ENCODE data around the gene KCNJ12.
"Not testable (repeated sequence)": the region's sequence is repeated elsewhere in the genome, so short reads cannot be mapped to it uniquely, and the experiment has no call there.

KCNJ12 gene

DNA sequence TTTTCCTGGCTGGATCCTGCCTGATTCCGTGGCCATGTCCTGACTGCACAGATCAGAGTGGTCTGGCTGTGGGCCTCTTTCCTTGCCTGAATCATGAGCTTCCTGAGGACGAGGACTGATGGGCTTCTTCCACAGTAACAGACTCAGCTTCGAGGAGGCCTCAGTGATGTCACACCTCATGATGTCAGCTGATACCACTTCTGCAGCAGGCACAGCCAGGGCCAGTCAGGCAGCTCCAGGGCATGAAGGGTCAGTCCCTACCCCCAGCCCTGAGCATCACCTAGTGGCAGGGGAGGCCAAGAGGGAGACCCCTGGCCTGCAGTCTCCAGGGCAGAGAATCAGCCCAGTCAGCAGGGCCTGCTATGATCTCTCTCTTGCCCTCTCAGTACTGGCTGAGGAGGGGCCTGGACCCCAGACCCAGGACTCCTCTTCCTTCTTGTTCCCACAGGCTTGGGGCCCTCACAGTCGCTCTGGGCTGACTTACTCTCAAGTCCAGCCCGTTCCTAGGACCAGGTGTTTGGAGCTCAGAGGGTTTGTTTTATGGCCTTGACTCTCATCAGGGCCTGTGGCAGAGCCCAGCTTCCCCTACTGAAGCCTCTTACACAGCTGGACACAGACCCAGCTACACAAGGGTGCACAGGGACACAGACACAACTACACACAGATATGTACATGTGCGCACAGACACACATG is 26.7 kb upstream of the KCNJ12 start:
- DNase-seq, result not testable (repeated sequence)

DNA sequence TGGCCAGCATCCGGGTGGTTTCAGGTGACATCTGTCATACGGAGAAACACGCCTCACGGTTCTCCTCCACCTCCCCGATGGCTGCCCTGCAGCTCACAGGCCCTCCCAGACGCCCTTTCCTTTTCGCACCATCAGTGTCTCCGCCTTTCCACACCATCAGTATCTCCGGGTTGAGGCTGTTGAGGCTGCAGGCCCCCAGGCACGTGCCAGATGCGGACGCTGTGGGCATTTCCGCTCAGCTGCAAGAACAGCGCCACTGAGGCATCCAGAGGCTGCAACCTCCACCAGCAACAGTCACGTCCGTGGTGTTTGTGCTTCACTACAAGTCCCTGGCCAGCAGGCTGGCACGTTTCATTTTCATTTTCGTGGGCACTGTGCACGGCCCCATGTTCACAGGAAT is 25.7 kb upstream of the KCNJ12 start:
- not testable (repeated sequence) for DNase-seq

DNA sequence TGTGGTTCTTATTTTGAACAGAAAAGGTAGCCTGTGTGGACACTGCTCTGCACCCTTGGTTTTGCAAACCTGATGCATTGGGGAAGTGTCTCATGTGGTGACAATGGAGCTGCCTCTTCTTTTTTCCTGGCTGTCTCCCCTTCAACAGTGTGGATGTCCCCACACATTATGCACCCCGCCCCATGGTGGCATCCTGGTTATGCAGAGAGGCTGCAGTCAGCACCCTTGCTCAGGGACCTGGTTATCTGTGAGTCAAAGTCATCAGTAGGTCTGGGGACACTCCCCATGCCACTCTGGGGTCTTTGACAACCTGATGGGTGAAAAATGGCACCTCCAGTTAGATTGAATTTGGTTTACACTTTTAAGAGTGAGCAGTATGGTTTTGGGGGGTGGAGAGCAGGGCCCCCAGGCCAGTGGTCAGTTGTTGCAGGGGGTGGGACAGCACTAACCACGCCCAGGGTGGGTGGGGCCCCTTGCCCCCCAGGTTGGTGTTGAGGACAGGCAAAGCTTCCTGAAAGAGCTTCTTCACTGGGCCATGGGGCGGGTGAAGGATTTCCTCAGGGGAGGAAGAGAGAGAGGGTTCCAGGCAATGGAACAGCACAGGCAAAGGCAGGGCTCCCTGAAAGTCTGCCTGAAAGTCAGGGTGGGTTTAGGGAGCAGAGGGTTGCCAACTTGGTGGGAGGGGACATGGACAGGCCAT is 24.6 kb upstream of the KCNJ12 start:
- no peak for DNase-seq

DNA sequence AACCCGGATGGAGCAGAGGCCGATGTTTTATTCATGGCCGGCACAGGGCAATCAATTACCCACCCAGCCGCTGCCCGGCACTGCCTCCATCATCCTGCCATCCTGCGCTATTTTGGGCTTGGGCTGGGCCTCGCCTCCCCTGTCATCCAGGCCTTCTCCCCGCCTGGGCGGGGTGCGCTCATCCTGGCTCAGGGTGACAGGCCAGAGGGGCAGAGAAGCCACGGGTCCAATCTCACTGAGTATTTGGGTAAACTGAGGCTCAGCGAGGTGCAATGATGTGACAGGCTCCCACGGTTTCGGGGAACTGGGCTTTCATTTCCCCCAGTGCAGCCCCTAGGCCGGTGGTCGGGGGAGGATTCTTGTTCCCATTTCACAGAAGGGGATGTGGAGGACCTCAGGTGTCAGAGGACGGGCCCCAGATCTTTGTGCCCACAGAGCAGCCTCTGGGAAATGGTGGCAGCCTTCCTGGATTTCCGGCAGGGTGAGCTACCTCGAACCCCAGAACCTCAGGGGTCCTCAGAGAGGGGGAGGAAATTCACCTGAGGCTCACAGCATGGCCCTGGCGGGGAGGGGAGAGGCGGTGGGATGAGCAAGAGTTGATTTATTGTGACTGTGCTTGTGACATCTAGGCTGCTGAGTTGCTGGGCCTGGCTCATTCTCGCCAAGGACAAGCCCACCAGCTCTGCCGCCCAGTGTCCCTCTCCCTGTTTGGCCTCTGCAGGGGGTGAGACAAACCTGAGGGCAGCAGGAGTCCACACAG is 23.8 kb upstream of the KCNJ12 start:
- DNase-seq, result no peak

- no peak for DNase-seq
These were observed 23.2 kb upstream of the KCNJ12 start for GRCh38 chr17:21352981-21353265.

DNA sequence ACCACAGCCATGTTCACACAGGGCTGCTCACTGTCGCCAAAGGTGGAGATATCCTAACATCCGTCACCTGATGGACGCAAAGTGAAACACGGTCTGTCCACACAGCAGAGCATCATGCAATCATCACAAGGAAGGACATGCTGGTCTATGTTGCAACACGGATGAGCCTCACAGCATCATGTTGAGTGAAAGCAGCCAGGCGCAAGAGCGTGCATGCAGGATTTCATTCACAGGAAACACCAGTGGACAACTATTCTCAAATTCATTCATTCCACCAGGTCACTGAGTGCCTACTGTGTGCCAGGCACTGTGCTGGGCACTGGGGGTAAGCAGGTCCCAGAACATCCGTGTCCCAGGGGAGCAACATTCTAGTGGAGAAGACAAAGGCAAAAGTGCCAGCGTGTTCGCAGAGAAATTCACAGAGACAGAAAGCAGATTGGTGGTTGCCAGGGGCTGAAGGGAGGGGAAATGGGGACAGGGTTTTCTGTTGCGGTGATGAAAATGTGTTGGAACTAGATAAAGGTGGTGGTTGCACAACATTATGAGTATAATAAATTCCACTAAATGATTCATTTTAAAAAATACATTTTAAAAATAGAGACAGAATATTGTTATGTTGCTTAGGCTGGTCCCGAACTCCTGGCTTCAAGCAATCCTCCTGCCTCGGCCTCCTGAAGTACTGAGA is 22.7 kb upstream of the KCNJ12 start:
- DNase-seq, result no peak

DNA sequence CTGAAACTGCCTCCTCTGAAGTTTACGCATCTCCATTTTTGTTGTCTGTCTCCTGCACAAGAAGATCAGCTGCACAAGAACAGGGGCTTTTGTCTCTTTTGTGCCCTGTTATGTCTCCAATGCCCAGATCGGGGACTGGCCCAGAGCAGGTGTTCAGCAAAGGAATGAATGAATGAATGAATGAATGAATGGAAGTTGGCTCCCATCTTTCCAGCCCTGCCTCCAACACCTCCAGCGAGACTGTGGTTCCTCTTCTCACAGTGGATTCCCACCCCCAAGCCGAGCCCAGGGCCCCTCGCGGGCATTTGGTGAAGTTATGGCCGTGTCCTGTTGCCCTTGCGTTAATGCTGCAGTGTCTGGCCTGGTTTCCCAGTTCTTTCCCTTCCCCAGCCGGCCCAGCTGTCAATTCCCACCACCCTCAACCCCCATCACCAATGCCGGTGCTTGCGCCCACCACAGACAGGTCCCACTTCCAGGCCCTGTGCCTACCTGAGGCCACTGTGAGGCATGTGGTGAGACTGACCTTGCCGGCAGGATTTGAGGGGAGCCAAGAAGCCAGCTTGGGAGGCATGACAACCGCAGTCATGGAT is 21.3 kb upstream of the KCNJ12 start:
- DNase-seq, result no peak

DNA sequence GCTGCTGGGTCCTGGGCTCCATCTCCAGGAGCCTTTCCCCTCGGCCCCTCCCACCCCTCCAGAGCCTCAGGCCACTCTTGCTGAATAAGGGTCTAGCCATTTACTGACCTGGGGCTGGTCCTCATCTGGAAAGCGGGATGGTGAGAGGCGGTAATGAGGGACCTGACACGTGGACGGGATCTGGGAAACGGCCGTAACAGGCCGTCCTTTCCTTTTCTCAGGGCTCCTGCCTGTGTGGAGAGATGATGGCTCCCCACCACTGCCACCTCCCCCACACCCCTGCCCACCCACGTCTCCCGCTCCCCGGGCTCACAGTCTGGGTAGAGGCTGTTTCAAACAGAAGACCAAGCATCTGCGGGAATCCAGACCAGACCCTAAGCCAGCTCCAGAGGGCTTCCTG is 20.6 kb upstream of the KCNJ12 start:
- peak; percentile 14 for DNase-seq

GRCh38 chr17:21356537-21357127 is 19.5 kb upstream of the KCNJ12 start:
- peak; percentile 1 for DNase-seq

DNA sequence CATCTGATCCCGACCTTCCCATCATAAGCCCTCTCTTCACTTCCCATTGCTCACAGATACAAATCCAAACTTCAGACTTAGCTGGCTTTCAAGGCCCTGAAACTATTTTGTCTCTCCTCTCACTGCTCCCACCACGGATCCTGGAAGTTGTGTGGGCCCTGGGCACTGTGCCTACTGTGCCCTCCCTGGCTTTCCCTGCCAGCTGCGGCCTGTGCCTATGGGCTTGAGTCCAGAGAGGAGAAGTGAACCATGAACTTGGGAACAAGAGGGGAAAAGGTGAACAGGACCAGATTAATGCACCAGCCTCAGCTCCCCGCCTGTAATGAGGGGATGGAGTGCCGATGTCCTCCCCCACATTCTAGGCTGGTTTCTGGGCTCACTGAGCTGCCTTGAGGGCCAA is 18.9 kb upstream of the KCNJ12 start:
- DNase-seq, result no peak

DNA sequence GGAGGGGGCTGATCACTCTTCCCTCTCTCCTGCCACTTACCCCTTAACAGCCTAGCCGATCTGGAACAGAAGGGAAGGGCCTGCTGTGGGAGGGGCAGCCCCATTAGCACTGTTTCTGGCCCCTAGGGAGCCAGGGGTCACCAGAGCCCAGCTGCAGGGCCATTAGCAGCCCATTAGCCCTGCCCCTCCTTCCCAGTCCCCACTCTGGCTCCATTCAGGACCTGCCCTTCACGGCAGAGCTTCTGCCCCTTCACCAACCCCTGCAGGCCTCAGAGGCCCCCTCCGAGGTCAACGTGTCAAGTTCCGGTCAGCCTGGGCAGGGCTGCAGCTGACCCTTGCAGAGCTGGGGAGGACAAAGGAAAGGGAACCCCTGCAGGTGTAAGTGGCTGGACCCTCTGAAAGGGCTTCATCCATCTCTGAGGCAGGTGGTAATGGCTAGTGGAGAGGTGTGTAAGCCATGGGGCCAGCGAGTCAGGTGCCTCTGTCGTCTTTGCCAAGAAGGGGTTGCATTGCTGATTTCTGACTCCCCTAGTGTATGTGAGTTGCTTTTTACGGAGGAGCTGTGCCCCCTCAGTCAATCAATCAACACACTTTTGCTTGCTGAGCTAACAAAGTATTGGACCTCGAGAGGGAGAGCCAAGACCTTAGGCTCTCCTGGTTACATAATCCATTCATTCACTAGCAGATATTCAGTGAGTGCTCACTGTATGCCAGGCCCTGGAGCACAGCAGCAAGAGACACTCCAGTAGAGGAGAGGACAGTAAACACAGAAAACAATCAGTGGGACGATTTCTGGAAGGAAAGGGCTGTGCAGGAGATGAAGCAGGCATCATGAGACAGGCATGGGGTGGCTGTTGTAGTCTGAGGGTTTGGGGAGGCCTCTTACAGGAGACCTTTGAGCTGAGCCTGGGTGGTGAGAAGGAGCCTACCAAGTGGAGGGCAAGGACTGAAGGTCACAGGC is 18.2 kb upstream of the KCNJ12 start:
- no peak for DNase-seq

DNA sequence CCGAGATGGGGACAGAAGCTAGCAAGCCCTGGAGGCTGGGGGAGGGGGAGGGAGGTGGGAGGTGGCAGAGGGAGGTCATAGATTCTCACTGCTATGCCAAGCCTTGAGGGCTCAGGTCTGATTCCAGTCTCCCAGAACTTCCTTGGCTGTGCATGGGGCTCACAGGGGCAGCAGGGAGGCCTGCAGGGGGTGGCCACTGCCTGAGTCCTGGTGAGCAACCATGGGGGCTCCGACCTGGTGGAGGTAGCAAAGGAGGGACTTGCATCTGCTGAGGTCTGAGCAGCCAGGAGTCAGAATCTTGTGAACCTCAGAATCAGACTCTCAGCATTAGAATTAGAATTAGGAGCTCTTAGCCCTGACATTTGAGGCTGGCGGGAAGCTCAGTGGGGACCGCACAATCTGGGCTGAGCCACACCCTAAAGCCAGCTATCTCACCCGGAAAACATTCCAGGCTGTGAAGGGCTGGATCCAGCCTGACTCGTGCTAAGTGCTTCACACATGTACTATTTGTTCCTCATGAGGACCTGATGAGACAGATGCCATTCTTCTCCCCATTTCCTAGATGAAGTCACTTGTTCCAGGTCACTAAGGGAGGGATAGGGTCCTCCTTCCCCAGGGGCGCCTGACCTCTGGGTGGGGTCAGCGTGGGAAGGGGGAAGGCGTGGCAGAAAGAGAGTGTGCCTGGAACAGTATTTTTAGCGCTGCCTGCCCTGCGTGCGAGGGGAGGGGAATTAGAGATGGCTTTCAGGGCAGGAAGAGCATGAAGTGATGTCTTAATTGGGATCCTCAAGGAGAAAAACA is 17.3 kb upstream of the KCNJ12 start:
- no peak for DNase-seq

DNA sequence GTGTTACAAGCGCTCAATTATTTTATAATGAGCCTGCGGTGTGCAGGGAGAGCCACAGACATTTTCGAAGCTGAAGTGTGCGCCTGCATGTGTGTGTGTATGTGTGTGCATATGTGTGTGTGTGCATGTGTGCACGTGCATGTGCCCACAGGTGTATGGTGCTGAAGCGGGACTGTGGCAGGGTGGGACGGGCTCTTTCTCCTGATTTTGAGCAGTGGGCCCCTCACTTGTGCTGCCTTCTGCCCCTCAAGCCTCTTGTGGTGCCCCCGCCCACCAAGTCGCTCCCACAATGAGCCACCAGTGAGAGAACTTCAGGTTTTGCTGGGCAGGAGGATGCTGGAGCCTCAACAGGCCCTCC is 16.7 kb upstream of the KCNJ12 start:
- DNase-seq, result no peak

DNA sequence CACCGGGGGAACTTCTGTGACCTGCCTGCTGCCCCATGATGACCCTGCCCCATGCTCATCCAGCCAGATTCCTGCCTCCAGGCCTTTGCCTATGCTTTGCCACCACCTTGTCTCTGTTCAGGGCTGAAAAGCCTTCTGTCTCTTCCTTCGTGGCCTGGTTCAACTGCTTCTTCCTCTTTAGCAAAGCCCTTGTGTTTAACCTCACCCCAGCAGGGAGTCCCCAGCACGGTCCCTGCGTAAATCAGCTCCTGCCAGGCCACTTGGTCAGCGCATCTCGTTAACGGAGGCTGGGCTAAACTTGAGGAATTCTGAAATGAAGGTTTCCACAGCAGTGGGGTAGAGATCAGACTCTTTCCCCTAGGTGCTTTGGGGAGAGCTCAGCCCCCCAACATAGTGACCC is 16.1 kb upstream of the KCNJ12 start:
- DNase-seq, result no peak

DNA sequence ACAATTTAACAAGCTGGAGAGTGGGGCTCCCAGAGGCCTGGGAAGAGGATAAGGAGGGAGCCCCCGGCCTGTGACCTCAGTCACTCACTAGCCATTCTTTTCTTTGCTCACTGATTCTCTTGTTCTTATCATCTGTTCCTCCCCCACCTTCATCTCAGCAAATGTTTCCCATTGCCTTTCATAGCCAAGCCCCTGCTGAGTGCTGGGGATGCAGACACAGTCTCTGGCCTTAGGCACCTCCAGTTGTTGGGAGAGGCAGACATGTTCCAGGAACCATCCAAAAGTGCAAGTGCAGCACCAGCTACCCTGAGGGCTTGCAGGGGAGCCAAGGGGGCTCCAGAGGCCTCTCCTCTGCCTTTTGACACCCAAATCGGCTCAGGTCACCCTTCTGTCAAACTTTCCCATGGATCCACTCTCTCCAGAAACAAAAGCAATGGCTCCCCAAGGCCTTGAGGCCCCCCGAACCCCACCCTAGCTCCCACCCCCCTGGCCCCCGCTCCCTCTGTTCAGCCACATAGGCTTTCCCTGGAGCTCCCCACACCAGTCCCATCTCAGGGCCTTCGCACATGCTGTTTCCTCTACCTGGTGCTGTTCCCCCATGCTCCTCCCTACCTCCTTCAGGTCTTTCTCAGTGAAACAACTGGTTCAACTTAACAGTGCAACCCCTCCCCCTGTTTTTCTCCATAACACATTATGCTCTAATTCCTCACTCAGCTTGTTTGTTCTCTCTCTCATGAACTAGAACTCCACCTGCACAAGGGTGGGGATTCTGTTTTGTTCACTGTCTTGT is 14.9 kb upstream of the KCNJ12 start:
- no peak for DNase-seq

GRCh38 chr17:21362331-21362931 is 13.7 kb upstream of the KCNJ12 start:
- no peak for DNase-seq

GRCh38 chr17:21363776-21364642 is 12.1 kb upstream of the KCNJ12 start:
- no peak for DNase-seq

GRCh38 chr17:21365016-21365415 is 11.1 kb upstream of the KCNJ12 start:
- DNase-seq, result no peak

All from CD4-positive, alpha-beta T cell treated with Interleukin-15 for 1 hour (primary cell).